CD8-positive, alpha-beta memory T cell (primary cell): ENCODE data around the gene RPL23. TPM values are rescaled to one million over a fixed set of nuclear protein-coding genes. Genes with fewer than 3 reads are reported as not detected.

Experiments
- CTCF ChIA-PET: fragments of 350-600 bp; sonication (Branson Sonifier 250); formaldehyde crosslinking; loops from one replicate; lab custom pipeline; 2021; ENCODE audit warnings: antibody characterized with exemption; lab: Charles Lee
- POLR2A ChIA-PET: fragments of 350-600 bp; sonication (Branson Sonifier 250); formaldehyde crosslinking; loops from one replicate; lab custom pipeline; 2021; ENCODE audit warnings: antibody characterized with exemption; lab: Charles Lee
- DNase-seq, 5 donors: peaks; one replicate each; pipeline versions ENCODE4 v3.0.0 to v3.0.0-alpha.2; 2020 to 2022; ENCODE audit warnings: mixed read lengths in 1 of 5
- H3K27ac ChIP-seq: one replicate; pipeline ENCODE4 v1.7.0; 2013; ENCODE audit warnings: low read depth, mild to moderate bottlenecking, low read length, moderate library complexity
- H3K27me3 ChIP-seq: 2 replicates; pipeline ENCODE4 v1.7.0; 2013; ENCODE audit warnings: low read length, mild to moderate bottlenecking; ENCODE audit not compliant: insufficient read depth, poor library complexity, severe bottlenecking
- H3K36me3 ChIP-seq: 2 replicates; pipeline ENCODE4 v1.7.0; 2013; ENCODE audit warnings: mild to moderate bottlenecking, low read length, moderate library complexity; ENCODE audit not compliant: insufficient read depth
- H3K4me1 ChIP-seq: 2 replicates; pipeline ENCODE4 v1.7.0; 2013; ENCODE audit warnings: mild to moderate bottlenecking, low read length, moderate library complexity; ENCODE audit not compliant: insufficient read depth
- H3K4me3 ChIP-seq: 2 replicates; pipeline ENCODE4 v1.7.0; 2013; ENCODE audit warnings: mild to moderate bottlenecking, low read length
- H3K9me3 ChIP-seq: 2 replicates; pipeline ENCODE4 v1.7.0; 2013; ENCODE audit warnings: mild to moderate bottlenecking, low read length
- H3K27ac Mint-ChIP-seq, 8 donors: one replicate each; pipeline ENCODE4 v1.8.0; 2020 to 2021; ENCODE audit warnings: mixed read lengths in 8 of 8, mild to moderate bottlenecking in 6 of 8, inconsistent platforms in 3 of 8, moderate library complexity in 3 of 8
- H3K27me3 Mint-ChIP-seq, 2 donors: one replicate each; pipeline ENCODE4 v1.8.0; 2020 to 2021; ENCODE audit warnings: mixed read lengths in 2 of 2, mild to moderate bottlenecking in 1 of 2, moderate library complexity in 1 of 2
- H3K36me3 Mint-ChIP-seq, 3 donors: one replicate each; pipeline ENCODE4 v1.8.0; 2020 to 2021; ENCODE audit warnings: mixed read lengths in 3 of 3, inconsistent platforms in 1 of 3, mild to moderate bottlenecking in 1 of 3
- H3K4me1 Mint-ChIP-seq, 3 donors: one replicate each; pipeline ENCODE4 v1.8.0; 2020 to 2021; ENCODE audit warnings: mixed read lengths in 3 of 3, inconsistent platforms in 1 of 3, mild to moderate bottlenecking in 1 of 3
- H3K4me3 Mint-ChIP-seq, 7 donors: one replicate each; pipeline ENCODE4 v1.8.0; 2020 to 2021; ENCODE audit warnings: mixed read lengths in 7 of 7, mild to moderate bottlenecking in 6 of 7, moderate library complexity in 4 of 7, inconsistent platforms in 2 of 7
- H3K9me3 Mint-ChIP-seq, 5 donors: one replicate each; pipeline ENCODE4 v1.8.0; 2020 to 2022; ENCODE audit warnings: mixed read lengths in 5 of 5, mild to moderate bottlenecking in 3 of 5, moderate library complexity in 2 of 5, inconsistent platforms in 1 of 5
- polyA plus RNA-seq: library from polyadenylated mRNA; unstranded; fragments of 300-500 nt; fragmentation: Illumina TruSeq; gene quantifications from one replicate; pipeline ENCODE4 v1.2.3, GENCODE V29; 2021
- total RNA-seq, 2 experiments: library from RNA; stranded (reverse); gene quantifications; one replicate each; pipeline ENCODE4 v1.2.3, GENCODE V29; 2021

The RPL23 gene
- total and polyA plus RNA-seq, 3 experiments from 2014 or later, result 1,010 to 1,911 (median 1,857) TPM

- Histone ChIP-seq H3K9me3 (no peaks in the 10 kb centered on the region), H3K27ac (peak overlapping the region; percentile 67), H3K36me3 (peaks cover 19% of the 10 kb centered on the region), H3K4me1 (peaks cover 31% of the 10 kb centered on the region), H3K27me3 (no peaks in the 10 kb centered on the region), H3K4me3 (peak overlapping the region; percentile 78)
- ChIA-PET POLR2A (no interaction called here), CTCF (no interaction called here)
- H3K36me3 Mint-ChIP-seq, result peaks cover 0 to 53% (median 13%) of the 10 kb centered on the region in 3 donors
- H3K27me3 Mint-ChIP-seq, result no peaks in the 10 kb centered on the region
- H3K4me1 Mint-ChIP-seq, result peaks cover 32 to 43% (median 38%) of the 10 kb centered on the region in 3 donors
- peak overlapping the region; percentile 52 to 94 (median 90) for H3K27ac Mint-ChIP-seq
- H3K4me3 Mint-ChIP-seq, result peak overlapping the region; percentile 76 to 92 (median 86)
- no peak for DNase-seq
- no peaks in the 10 kb centered on the region for H3K9me3 Mint-ChIP-seq
These were observed 53.2 kb downstream of the RPL23 start for GRCh38 chr17:38800237-38800760.

- DNase-seq, result peak; percentile 76 to 87 (median 82)
- POLR2A ChIA-PET, result interaction anchor here (0.9 to 1.5 kb wide), 4 partner anchors 54 to 95 kb away, joined by 3 to 9 read pairs (median 5); partner anchors contain the start of genes LASP1 and RPL23
- peaks cover 32 to 46% (median 39%) of the 10 kb centered on the region in 3 donors for H3K4me1 Mint-ChIP-seq
- CTCF ChIA-PET, result interaction anchor here (0.8 kb wide), 1 partner anchor 20 kb away, joined by 3 read pairs; no protein-coding TSS in a partner anchor
- H3K27me3 Mint-ChIP-seq, result no peaks in the 10 kb centered on the region
- no peaks in the 10 kb centered on the region for H3K9me3 Mint-ChIP-seq
- peak within 1 kb of the TSS; percentile 88 to 100 (median 93) for H3K4me3 Mint-ChIP-seq
- H3K27ac ChIP-seq, result peak within 1 kb of the TSS; percentile 67
- no peaks in the 10 kb centered on the region for H3K27me3 ChIP-seq
- peaks cover 31% of the 10 kb centered on the region for H3K4me1 ChIP-seq
- H3K9me3 ChIP-seq, result no peaks in the 10 kb centered on the region
- H3K4me3 ChIP-seq, result peak within 1 kb of the TSS; percentile 78
- H3K27ac Mint-ChIP-seq, result peak within 1 kb of the TSS; percentile 80 to 97 (median 94)
- peaks cover 0 to 55% (median 13%) of the 10 kb centered on the region in 3 donors for H3K36me3 Mint-ChIP-seq
- H3K36me3 ChIP-seq, result peaks cover 19% of the 10 kb centered on the region
These were observed 53.9 kb downstream of the RPL23 start, which contains the start of gene PIP4K2B for GRCh38 chr17:38799501-38800236. Gene PIP4K2B, minus strand, starts transcription at chr17:38799556. Its CDS starts 132 bp downstream, at chr17:38799424.

- Histone ChIP-seq H3K4me3 (peak overlapping the region; percentile 65), H3K27me3 (no peaks in the 10 kb centered on the region), H3K36me3 (peaks cover 19% of the 10 kb centered on the region), H3K4me1 (peaks cover 31% of the 10 kb centered on the region), H3K27ac (peak overlapping the region; percentile 65), H3K9me3 (no peaks in the 10 kb centered on the region)
- no peaks in the 10 kb centered on the region for H3K27me3 Mint-ChIP-seq
- POLR2A ChIA-PET, result interaction anchor here (0.9 to 1.5 kb wide), 6 partner anchors 26 to 354 kb away, joined by 3 to 9 read pairs (median 4); partner anchors contain the start of genes CWC25, LASP1 and RPL23
- peaks cover 35 to 55% (median 47%) of the 10 kb centered on the region in 3 donors for H3K4me1 Mint-ChIP-seq
- peak overlapping the region; percentile 80 to 97 (median 94) for H3K27ac Mint-ChIP-seq
- CTCF ChIA-PET, result interaction anchor here (0.8 to 1.9 kb wide), 2 partner anchors 20 to 376 kb away, joined by 3 to 5 read pairs; no protein-coding TSS in a partner anchor
- peaks cover 0 to 56% (median 9%) of the 10 kb centered on the region in 3 donors for H3K36me3 Mint-ChIP-seq
- no peaks in the 10 kb centered on the region for H3K9me3 Mint-ChIP-seq
- peak in 4 of 5 donors; percentile 42 to 70 (median 58) for DNase-seq
- H3K4me3 Mint-ChIP-seq, result peak overlapping the region; percentile 88 to 100 (median 93)
These were observed 54.7 kb downstream of the RPL23 start for GRCh38 chr17:38798614-38799500.

Other genes starting within 250 kb of the RPL23 start
- gene SRCIN1, start 247.8 kb downstream of the RPL23 start, total RNA-seq, result under 1 TPM; 0.04 to 0.50 TPM
- gene SRCIN1, start 247.8 kb downstream of the RPL23 start, polyA plus RNA-seq, result not detected
- 10 to 100 TPM; 47.0 to 50.0 TPM for gene EPOP, start 178.8 kb downstream of the RPL23 start, total RNA-seq
- 0.10 TPM for gene EPOP, start 178.8 kb downstream of the RPL23 start, polyA plus RNA-seq
- gene MLLT6, start 148.4 kb downstream of the RPL23 start, total RNA-seq, result 100 to 1,000 TPM; 197 to 202 TPM
- gene MLLT6, start 148.4 kb downstream of the RPL23 start, polyA plus RNA-seq, result 15.9 TPM
- gene CISD3, start 123.4 kb downstream of the RPL23 start, total RNA-seq, result 10 to 100 TPM; 58.2 to 59.6 TPM
- 73.4 TPM for gene CISD3, start 123.4 kb downstream of the RPL23 start, polyA plus RNA-seq
- gene PCGF2, start 105.4 kb downstream of the RPL23 start, total RNA-seq, result under 1 TPM; 0.72 to 0.89 TPM
- gene PCGF2, start 105.4 kb downstream of the RPL23 start, polyA plus RNA-seq, result 0.09 TPM
- 100 to 1,000 TPM; 317 to 323 TPM for gene PSMB3, start 101.0 kb downstream of the RPL23 start, total RNA-seq
- gene PSMB3, start 101.0 kb downstream of the RPL23 start, polyA plus RNA-seq, result 431 TPM
- 10 to 100 TPM; 43.4 to 44.6 TPM for gene PIP4K2B, start 54.2 kb downstream of the RPL23 start, total RNA-seq
- gene PIP4K2B, start 54.2 kb downstream of the RPL23 start, polyA plus RNA-seq, result 17.4 TPM
- 10 to 100 TPM; 31.3 to 31.7 TPM for gene CWC25, start 28.4 kb downstream of the RPL23 start, total RNA-seq
- gene CWC25, start 28.4 kb downstream of the RPL23 start, polyA plus RNA-seq, result 11.5 TPM
- gene LASP1, start 16.3 kb upstream of the RPL23 start, total RNA-seq, result 100 to 1,000 TPM; 128 to 135 TPM
- gene LASP1, start 16.3 kb upstream of the RPL23 start, polyA plus RNA-seq, result 76.1 TPM
- not detected for gene FBXO47, start 113.7 kb upstream of the RPL23 start, total RNA-seq
- not detected for gene FBXO47, start 113.7 kb upstream of the RPL23 start, polyA plus RNA-seq